ENCODE measurements around the gene SLC9A3.

DNA sequence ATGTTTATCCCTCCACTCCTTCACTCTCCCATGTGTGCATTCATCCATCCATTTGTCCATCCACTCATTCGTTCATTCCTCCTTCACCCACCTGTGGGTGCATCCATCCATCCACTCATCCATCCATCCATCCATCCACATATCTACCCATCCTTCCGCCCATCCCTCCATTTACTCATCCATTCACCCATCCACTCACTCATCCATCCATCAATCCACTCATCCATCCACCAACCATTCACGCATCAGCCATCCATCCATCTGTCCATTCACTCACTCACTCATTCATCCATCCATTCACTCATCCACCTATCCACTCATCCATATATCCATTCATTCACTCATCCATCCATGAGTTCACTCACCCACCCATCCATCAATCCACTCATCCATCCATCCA, 7.3 kb downstream of the SLC9A3 start:
- no peak for TF ChIP-seq POLR2A (IDR thresholded peaks at IDR 0.05)
- TF ChIP-seq, protein P1, sequence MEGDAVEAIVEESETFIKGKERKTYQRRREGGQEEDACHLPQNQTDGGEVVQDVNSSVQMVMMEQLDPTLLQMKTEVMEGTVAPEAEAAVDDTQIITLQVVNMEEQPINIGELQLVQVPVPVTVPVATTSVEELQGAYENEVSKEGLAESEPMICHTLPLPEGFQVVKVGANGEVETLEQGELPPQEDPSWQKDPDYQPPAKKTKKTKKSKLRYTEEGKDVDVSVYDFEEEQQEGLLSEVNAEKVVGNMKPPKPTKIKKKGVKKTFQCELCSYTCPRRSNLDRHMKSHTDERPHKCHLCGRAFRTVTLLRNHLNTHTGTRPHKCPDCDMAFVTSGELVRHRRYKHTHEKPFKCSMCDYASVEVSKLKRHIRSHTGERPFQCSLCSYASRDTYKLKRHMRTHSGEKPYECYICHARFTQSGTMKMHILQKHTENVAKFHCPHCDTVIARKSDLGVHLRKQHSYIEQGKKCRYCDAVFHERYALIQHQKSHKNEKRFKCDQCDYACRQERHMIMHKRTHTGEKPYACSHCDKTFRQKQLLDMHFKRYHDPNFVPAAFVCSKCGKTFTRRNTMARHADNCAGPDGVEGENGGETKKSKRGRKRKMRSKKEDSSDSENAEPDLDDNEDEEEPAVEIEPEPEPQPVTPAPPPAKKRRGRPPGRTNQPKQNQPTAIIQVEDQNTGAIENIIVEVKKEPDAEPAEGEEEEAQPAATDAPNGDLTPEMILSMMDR (IDR thresholded peaks at IDR 0.05), result no peak
- TF ChIP-seq POLR2AphosphoS5 (IDR thresholded peaks at IDR 0.05), result no peak
- TF ChIP-seq EP300 (IDR thresholded peaks at IDR 0.05; ENCODE audit: low read depth), result no peak

Measured in transverse colon (tissue), 4 donors.